ENCODE measurements around the gene NELL2. TPM values are rescaled to one million over a fixed set of nuclear protein-coding genes. Genes with fewer than 3 reads are reported as not detected.
"Not testable (repeated sequence)": the region's sequence is repeated elsewhere in the genome, so short reads cannot be mapped to it uniquely, and the experiment has no call there.

Gene NELL2
- total RNA-seq, 1 donor from 2014 or later: 0.65 TPM

DNA sequence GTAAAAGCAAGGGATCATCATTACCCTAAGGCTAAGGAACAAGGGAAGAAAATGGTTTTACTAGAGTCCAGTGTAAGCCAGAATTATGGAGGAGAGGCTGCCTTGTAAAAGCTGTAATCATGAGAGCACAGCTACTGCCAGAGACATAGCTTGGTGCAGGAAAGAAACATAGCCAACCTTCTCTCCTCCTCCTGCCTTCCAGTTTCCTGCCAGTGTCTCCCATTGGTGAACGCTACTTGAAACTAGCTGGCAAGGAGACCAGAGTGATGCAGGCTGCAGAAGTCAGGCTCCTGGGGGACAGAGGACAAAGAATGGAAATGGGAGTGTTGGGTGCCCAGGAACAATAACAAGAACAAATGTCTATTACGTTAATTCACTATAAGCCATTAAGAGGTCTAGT, 158.5 kb downstream of the NELL2 start:
- ATAC-seq (ENCODE audit: poor library complexity) (no peak), DNase-seq (no peak)

DNA sequence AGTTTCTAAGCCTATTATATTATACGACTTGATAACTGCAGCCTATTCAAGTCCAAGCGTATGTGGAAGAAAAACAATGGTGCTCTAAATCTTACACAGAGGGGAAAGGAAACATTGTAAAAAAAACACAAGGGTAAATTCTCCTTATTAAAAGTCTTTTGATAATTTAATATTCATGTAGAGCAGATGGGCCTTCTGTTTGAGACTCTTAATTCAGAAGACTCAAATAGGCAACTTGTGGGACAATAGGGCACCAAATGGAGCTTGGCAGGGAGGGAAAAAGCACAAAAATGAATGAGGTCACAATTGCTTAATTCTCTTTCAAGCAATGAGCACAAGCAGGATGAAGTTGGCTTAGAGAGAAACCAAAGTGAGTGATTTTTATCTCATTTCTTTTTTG, 159.4 kb downstream of the NELL2 start:
- no peak for DNase-seq
- intact Hi-C loops (cut with DNase I): no loop called here
- ATAC-seq (ENCODE audit: poor library complexity): no peak

More for the DNA sequence above, 158.5 kb downstream of the NELL2 start:
- intact Hi-C loops (cut with DNase I): no loop called here

DNA sequence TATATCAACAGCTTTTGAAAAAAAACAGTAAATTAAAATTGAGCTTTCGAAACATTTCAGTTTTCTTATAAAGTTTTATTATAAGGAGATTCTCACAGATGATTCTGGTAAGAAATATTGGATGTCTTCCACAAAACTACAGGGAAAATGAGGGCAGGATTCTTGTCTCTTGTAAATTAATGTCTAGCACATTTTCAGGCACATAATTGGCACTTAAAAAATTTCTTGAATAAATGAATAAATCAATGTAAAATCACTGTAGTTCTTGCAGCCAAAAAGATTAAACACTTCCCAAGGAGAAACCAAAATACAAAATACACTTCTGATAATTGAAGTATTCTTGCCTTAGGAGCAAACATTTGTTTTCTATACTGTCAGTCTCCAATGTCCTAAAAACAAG, 164.4 kb downstream of the NELL2 start:
- ATAC-seq (ENCODE audit: poor library complexity): no peak
- no peak for DNase-seq
- intact Hi-C loops (cut with DNase I): no loop called here

DNA sequence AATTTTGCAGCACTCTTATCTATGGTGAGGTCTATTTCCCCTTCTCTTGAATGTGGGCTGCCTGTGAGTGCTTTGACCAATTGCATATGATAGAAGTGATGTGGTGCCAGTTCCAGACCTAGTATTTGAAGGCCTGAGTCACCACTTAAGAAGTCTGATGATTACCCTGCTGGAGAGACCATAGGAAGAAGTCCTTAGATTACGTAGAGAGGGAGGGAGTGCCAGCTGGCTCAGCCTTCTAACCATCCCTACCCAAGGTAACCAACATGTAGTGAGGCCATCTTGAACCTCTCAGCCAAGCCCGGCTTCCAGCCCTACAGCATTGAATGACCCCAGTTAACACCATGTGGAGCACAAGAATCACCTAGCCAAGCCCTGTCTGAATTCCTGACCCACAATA, 166.9 kb downstream of the NELL2 start:
- intact Hi-C loops (cut with DNase I): no loop called here
- no peak for DNase-seq
- no peak for ATAC-seq (ENCODE audit: poor library complexity)

DNA sequence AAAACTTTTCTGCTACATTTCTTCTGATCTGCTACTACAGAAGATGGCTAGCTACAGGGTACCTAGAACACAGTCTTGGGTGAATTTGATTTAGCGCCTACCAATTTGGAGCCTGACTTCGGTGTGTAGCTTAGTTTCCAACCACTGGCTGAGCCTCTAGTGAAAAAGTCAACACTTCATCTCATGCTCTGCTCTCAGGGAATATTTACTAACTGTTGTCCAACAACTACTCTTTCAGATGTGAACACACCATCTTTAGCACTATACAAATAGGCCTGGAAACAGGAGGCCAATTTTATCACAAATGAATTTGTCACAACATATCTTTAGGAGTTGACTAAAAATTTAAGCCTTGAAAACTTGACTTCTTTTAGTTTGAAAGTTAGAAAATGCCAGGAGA, 167.9 kb downstream of the NELL2 start:
- intact Hi-C loops (cut with DNase I): no loop called here
- no peak for DNase-seq

DNA sequence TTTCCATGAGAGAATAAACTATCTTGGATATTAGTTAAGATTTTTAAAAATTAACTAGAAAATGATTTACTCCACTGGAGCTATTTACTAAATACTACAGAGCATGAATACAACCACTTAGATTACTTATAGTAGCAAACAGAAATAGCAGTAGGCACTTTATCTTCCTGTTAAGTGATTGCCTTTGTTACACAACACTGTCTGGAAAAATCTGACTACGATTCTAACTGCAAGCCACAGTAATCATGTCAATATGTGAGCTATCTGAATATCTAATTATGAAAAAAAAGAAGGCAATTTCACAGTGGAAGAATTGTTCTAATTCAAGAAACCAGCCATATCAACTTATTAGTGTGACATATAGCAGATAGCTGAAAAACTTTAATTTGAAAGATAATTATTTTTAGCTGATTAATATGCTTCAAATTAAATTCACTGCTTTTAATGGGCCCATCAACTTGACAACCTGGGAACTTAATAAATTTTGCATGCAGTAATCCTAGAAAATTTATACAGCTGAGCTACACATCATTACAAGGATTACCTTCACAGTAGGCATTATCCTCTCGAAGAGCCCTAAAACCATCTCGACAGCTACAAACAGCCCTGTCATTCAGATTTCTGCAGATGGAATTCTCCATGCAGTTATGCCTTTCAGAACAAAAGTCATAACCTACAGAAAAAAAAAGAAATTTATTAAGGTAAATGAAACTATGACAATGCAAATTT, 172.8 kb downstream of the NELL2 start:
- intact Hi-C loops (cut with DNase I): no loop called here
- DNase-seq (no peak), ATAC-seq (ENCODE audit: poor library complexity) (no peak)

More for the DNA sequence above, 167.9 kb downstream of the NELL2 start:
- ATAC-seq (ENCODE audit: poor library complexity): no peak

DNA sequence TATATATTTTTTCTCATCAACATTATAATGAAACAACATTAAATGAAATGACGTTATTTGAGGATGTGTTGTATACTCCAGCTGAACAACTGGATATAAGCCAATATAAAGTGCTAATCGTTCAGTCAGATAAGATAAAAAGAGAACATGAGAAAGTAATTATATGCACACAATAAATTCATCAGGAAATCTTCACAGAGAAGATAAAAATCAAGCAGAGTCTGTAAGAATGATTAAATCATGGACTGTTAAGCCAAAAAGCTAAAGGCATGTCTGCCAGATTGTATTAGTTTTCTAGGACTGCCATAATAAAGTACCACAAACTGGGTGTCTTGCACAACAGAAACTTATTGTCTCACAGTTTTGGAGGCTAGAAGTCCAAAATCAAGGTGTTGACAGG, 178.6 kb downstream of the NELL2 start:
- DNase-seq (no peak), ATAC-seq (ENCODE audit: poor library complexity) (no peak)
- intact Hi-C loops (cut with DNase I): no loop called here

DNA sequence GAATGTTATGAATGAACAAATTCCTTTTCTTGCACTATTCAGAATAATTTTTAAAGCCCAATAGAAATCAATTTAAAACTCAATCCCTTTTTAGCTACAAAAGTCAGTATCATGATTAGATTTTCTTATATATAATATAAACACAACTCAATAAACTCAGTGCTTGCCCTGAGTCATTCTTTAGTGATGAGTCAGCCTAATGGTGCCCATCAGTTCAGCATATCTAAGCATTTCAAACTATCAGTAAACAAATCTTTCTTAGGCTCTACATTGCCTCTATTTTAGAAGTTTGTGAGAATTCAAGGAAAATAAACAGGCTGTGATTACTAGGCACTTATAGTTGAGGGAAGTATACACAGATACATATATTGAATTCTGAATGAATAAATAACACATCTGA, 179.6 kb downstream of the NELL2 start:
- ATAC-seq (ENCODE audit: poor library complexity) (no peak), DNase-seq (no peak)
- intact Hi-C loops (cut with DNase I): no loop called here

DNA sequence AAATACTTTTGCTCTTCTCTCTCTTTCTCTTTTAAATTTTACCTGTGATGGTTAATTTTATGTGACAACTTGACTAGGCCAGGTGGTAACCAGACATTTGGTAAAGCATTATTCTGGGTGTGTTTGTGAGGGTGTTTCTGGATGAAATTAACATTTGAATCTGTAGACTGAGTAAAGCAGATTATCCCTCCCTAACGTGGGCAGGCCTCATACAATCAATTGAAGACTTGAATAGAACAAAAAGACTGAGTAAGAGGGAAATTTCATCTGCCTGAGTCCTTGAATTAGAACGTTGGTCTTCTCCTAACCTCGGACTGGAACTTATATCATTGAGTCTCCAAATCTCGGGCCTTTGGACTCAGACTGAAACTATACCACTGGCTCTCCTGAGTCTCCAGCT, 182.1 kb downstream of the NELL2 start:
- intact Hi-C loops (cut with DNase I): no loop called here
- no peak for DNase-seq
- ATAC-seq (ENCODE audit: poor library complexity): no peak

DNA sequence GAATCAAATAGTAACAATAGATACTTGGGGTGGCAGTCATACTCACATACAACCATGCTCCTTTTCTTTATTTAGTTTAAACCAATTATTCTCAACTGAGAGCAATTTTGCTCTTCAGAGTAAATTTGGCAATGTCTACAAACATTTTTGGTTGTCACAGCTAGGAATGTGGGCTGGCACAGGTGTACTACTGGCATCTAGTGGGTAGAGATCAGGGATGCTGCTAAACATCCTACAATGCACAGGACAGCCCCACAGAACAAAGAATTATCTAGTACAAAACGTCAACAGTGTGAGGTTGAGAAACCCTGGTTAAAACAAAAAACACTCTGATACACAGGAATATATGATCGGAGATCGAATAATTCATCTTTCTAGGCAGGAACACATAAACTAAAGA, 186.5 kb downstream of the NELL2 start:
- ATAC-seq (ENCODE audit: poor library complexity) (no peak), DNase-seq (no peak)
- intact Hi-C loops (cut with DNase I): no loop called here

DNA sequence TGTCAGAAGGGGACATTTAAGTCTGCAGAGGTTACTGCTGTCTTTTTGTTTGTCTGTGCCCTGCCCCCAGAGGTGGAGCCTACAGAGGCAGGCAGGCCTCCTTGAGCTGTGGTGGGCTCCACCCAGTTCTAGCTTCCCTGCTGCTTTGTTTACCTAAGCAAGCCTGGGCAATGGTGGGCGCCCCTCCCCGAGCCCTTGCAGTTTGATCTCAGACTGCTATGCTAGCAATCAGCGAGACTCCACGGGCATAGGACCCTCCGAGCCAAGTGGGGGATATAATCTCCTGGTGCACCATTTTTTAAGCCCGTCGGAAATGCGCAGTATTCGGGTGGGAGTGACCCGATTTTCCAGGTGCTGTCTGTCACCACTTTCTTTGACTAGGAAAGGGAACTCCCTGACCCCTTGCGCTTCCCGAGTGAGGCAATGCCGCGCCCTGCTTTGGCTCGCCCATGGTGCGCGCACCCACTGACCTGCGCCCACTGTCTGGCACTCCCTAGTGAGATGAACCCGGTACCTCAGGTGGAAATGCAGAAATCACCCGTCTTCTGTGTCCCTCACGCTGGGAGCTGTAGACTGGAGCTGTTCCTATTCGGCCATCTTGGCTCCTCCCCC, 189.2 kb downstream of the NELL2 start:
- ATAC-seq (ENCODE audit: poor library complexity); intact Hi-C loops (cut with DNase I); DNase-seq: not testable (repeated sequence)

DNA sequence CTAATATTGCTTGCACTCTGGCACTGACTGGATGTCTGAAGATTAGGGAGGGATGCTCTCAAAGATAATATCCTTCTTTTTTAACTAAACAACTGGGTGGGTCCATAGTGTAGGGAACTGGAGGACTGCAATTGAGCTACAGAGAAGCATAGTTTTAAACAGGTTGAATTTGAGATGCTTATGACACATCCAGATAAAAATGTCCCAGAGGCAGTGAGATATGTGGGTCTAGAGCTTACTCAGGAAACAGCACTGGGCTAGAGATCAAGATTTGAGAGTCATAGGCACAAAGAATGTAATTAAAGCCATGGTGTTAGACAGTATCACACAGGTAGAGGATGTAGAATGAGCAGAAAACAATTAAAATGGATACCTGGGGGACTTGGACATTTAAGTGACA, 198.4 kb downstream of the NELL2 start:
- intact Hi-C loops (cut with DNase I): no loop called here

DNA sequence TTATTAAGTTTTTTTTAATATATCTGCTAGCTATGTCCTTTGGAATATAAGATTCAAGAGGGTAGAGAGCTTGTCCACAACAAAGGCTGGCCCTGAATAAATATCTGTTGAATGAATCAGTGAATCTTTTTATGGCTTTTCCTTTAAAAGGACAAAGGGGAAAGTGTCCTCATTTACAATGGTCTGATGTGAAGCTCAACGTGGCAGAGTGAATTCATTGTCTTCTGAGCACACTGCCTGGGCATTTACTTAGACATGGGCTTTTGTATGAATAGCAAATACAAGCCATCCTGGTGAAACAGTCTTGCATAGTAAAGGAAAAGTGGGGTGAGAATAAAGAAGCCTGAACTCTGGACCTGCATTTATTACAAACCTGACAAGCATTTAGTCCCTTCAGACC, 201.2 kb downstream of the NELL2 start:
- intact Hi-C loops (cut with DNase I): no loop called here
- ATAC-seq (ENCODE audit: poor library complexity) (no peak), DNase-seq (no peak)

More for the DNA sequence above, 198.4 kb downstream of the NELL2 start:
- no peak for DNase-seq
- ATAC-seq (ENCODE audit: poor library complexity): no peak

DNA sequence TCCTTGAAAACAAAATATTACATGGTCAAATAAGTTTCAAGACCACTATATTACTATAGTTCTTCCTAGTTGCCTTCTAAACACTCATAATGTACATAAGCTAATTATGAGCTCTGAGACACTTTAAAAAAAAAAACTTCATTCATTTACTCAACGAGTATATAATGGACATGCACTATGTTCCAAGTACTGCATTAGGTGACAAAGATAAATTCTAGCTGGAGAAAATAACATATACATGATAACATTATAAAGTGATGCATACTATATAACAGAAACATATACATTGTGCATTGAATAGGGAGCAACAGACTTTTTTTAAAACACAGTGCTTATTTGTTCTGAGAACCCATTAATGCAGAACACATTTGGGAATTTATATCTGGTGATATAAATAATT, 202.3 kb downstream of the NELL2 start:
- no peak for DNase-seq
- ATAC-seq (ENCODE audit: poor library complexity): no peak
- intact Hi-C loops (cut with DNase I): no loop called here

DNA sequence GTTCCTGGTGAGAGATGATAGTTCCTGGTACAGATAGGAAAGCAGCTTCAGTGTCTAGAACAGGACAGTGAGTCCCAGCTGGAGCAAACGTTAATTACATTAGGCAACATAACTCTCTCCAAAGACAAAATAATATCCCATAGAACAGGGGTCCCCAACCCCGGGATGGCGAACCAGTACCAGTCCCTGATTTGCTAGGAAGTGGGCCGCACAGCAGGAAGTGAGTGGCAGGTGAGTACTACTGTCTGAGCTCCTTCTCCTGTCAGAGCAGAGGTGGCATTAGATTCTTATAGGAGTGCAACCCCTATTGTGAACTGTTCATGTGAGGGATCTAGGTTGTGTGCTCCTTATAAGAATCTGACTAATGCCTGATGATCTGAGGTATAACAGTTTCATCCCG, 204.1 kb downstream of the NELL2 start:
- intact Hi-C loops (cut with DNase I): no loop called here
- ATAC-seq (ENCODE audit: poor library complexity) (no peak), DNase-seq (no peak)

DNA sequence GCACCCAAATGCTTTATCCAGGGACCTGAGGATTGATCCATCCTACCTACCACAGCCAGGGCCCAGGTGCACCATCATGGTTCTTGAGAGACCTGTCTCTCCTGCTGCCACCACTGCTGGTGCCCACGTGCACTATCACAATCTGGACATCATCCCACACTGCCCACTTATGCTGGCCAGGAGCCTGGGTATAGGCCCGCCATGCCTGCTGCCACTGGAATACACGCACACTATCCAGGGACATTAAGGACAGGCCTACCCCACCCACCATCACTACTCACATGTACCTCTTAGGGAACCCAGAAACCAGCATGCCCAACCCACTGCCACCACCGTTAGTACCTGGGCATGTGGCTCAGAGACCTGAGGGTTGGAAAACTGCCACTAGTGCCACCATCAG, 207.7 kb downstream of the NELL2 start:
- no peak for DNase-seq
- intact Hi-C loops (cut with DNase I): no loop called here
- no peak for ATAC-seq (ENCODE audit: poor library complexity)

DNA sequence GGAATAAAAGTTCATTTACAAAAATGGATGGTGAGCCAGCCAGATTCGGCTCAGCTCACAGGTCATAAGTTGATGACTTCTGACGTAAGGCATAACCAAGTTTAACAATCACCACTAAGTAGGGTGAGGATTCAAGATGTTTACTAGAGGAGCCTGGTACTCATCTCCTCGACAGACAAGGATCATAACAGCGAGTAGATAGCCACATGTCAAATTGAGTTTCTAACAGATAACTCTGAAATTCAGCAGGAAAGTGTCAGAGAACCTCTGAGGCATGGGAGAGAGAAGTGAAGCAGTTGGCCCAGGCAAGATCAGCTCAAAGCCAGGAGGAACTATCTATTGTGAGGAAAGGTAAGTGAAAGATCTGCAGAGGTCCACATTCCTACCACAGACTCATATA, 208.7 kb downstream of the NELL2 start:
- DNase-seq: no peak
- intact Hi-C loops (cut with DNase I): no loop called here
- ATAC-seq (ENCODE audit: poor library complexity): no peak

DNA sequence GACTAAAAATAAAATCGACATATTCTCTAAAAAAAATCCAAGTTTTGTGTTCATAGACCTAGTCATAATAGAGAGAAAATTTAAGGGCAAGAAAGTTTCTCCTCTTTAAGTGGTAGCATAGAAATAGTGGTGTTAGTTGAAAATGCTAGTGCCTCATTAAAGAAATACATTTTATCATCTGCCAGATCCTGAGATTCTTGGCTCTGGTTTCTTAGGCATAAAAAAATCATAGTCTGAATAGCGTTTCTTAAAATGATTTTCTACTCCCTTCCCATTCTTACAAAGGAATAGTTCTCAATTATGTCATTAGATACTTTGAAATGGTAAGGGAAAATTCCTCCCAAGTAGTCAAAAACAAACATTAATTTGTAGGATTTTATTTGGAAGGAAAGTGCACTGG, 212.8 kb downstream of the NELL2 start:
- intact Hi-C loops (cut with DNase I): no loop called here
- no peak for DNase-seq
- no peak for ATAC-seq (ENCODE audit: poor library complexity)

DNA sequence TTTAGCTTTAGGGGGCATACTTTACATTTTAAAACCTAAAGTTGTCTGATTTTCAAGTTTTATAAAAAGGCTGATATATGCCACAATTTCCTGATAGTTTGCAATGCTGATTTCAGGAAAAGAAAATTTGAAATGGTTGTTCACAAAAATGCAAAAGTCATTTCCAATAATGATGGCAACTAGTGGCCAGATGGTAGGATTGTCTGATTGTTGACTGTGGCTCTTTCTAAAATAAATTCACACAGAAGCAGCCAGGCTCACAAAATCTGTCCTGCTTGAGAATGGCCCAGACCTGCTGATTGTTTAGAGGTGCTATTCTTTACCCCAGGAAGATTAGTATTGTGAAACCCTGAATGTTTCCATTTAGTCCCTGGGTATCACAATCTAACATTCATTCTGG, 220.3 kb downstream of the NELL2 start:
- no peak for ATAC-seq (ENCODE audit: poor library complexity)
- DNase-seq: no peak
- intact Hi-C loops (cut with DNase I): no loop called here

DNA sequence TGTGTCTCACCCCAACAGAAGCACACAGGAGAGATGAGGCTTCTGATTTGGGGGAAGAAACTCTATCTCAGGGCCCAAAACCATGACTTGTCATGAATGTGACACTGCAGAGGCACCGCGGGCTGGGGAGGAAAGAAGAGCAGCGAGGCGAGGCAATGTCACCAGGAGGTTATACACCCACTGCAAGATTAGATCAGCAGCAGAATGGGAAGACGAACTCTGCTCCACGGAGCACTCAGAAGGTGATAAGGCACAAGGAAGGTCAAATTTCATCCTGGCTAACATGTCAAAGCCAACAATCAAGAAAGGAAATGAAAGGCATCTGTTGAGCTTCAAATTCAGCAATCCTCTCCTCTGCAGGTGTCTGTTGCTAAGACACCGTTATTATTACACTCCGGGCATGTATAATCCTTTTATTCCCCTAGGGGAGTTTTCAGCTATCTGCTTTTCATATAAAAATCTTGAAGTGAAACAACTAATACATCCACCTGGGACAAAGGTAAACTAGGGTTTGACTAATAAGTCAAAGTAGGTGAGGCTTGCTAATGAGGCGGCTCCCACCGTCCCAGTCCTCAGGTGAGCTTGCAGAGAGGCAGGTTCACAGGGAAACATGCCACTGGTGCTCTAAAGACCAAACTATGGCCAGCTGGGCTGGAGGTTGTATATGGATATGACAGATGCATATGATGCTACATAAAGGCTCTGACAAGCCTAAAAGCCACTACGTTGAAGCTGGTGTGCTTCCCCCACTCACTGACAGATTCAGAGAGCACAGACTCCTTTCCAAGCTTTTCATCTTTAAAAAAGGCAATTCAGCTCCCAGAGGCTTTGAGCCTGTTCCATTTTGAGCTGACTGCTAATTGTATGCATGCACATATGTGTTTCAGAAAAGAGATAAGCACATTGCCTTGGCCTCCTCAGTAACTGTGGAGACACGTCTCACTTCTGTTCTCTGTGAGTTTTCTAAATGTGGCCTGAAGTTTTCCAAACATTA, 221.2 kb downstream of the NELL2 start:
- DNase-seq (no peak), ATAC-seq (ENCODE audit: poor library complexity) (no peak)
- intact Hi-C loops (cut with DNase I): no loop called here

Data from Right ventricle myocardium superior (tissue), 1 donor.